ENCODE measurements around the gene UBE3D.

UBE3D gene

GRCh38 chr6:83097204-83097603 is 31.6 kb upstream of the UBE3D start:
- H3K27me3 ChIP-seq (ENCODE audit: insufficient read depth, low read length), result no peaks in the 10 kb centered on the region
- H3K4me3 ChIP-seq (ENCODE audit: low read depth, low read length, poor library complexity, severe bottlenecking), result no peak overlapping the region
- H3K9me3 ChIP-seq (ENCODE audit: low read length), result no peaks in the 10 kb centered on the region
- H2AFZ ChIP-seq (ENCODE audit: low read length), result no peak overlapping the region
- no peaks in the 10 kb centered on the region for H3F3A ChIP-seq (ENCODE audit: insufficient read depth, low read length)
- no peaks in the 10 kb centered on the region for H3K4me1 ChIP-seq (ENCODE audit: insufficient read depth, low read length, severe bottlenecking)
- H3K36me3 ChIP-seq (ENCODE audit: insufficient read depth, low read length), result peaks cover 45% of the 10 kb centered on the region
- H3K9ac ChIP-seq (ENCODE audit: low read length), result no peak overlapping the region
- no peak overlapping the region for H3K4me2 ChIP-seq (ENCODE audit: low read length)
- no peaks in the 10 kb centered on the region for H3K9me2 ChIP-seq (ENCODE audit: low read depth, low read length)
- H3K79me2 ChIP-seq (ENCODE audit: insufficient read depth, low read length), result peaks cover 15% of the 10 kb centered on the region; the same call in 1 of the 2 replicates
- H3K27ac ChIP-seq (ENCODE audit: low read depth, low read length, poor library complexity, severe bottlenecking), result no peak overlapping the region
- H4K20me1 ChIP-seq (ENCODE audit: insufficient read depth, low read length), result no peaks in the 10 kb centered on the region
- no peak for TF ChIP-seq EZH2 (IDR thresholded peaks at IDR 0.05; ENCODE audit: borderline replicate concordance, low read length)
- TF ChIP-seq CTCF (IDR thresholded peaks at IDR 0.05; ENCODE audit: low read length), result no peak

- Histone ChIP-seq H3K4me1 (ENCODE audit: insufficient read depth, low read length, severe bottlenecking) (no peaks in the 10 kb centered on the region), H3K9ac (ENCODE audit: low read length) (no peak overlapping the region), H3F3A (ENCODE audit: insufficient read depth, low read length) (no peaks in the 10 kb centered on the region), H3K27ac (ENCODE audit: low read depth, low read length, poor library complexity, severe bottlenecking) (no peak overlapping the region), H3K9me2 (ENCODE audit: low read depth, low read length) (no peaks in the 10 kb centered on the region), H3K36me3 (ENCODE audit: insufficient read depth, low read length) (peaks cover 41% of the 10 kb centered on the region), H3K4me2 (ENCODE audit: low read length) (no peak overlapping the region), H3K79me2 (ENCODE audit: insufficient read depth, low read length) (peaks cover 19% of the 10 kb centered on the region; the same call in 1 of the 2 replicates), H2AFZ (ENCODE audit: low read length) (no peak overlapping the region), H3K4me3 (ENCODE audit: low read depth, low read length, poor library complexity, severe bottlenecking) (no peak overlapping the region), H3K9me3 (ENCODE audit: low read length) (no peaks in the 10 kb centered on the region), H4K20me1 (ENCODE audit: insufficient read depth, low read length) (no peaks in the 10 kb centered on the region), H3K27me3 (ENCODE audit: insufficient read depth, low read length) (no peaks in the 10 kb centered on the region)
- TF ChIP-seq CTCF (IDR thresholded peaks at IDR 0.05; ENCODE audit: low read length) (no peak), EZH2 (IDR thresholded peaks at IDR 0.05; ENCODE audit: borderline replicate concordance, low read length) (no peak)
These were observed 31.1 kb upstream of the UBE3D start for GRCh38 chr6:83096791-83097190.

GRCh38 chr6:83092756-83093399 is 27.2 kb upstream of the UBE3D start:
- no peak overlapping the region for H3K4me3 ChIP-seq (ENCODE audit: low read depth, low read length, poor library complexity, severe bottlenecking)
- no peaks in the 10 kb centered on the region for H3K27me3 ChIP-seq (ENCODE audit: insufficient read depth, low read length)
- no peaks in the 10 kb centered on the region for H3K9me2 ChIP-seq (ENCODE audit: low read depth, low read length)
- H3K4me2 ChIP-seq (ENCODE audit: low read length), result no peak overlapping the region
- H3K36me3 ChIP-seq (ENCODE audit: insufficient read depth, low read length), result peaks cover 9% of the 10 kb centered on the region
- TF ChIP-seq CTCF (IDR thresholded peaks at IDR 0.05; ENCODE audit: low read length) (no peak), EZH2 (IDR thresholded peaks at IDR 0.05; ENCODE audit: borderline replicate concordance, low read length) (no peak)
- H3K79me2 ChIP-seq (ENCODE audit: insufficient read depth, low read length), result peaks cover 31% of the 10 kb centered on the region; the same call in 1 of the 2 replicates
- no peak overlapping the region for H3K9ac ChIP-seq (ENCODE audit: low read length)
- H3K9me3 ChIP-seq (ENCODE audit: low read length), result no peaks in the 10 kb centered on the region
- H4K20me1 ChIP-seq (ENCODE audit: insufficient read depth, low read length), result no peaks in the 10 kb centered on the region
- no peaks in the 10 kb centered on the region for H3K4me1 ChIP-seq (ENCODE audit: insufficient read depth, low read length, severe bottlenecking)
- no peak overlapping the region for H3K27ac ChIP-seq (ENCODE audit: low read depth, low read length, poor library complexity, severe bottlenecking)
- no peaks in the 10 kb centered on the region for H3F3A ChIP-seq (ENCODE audit: insufficient read depth, low read length)
- H2AFZ ChIP-seq (ENCODE audit: low read length), result no peak overlapping the region
